ENCODE data around the gene DTNB.
A peak's percentile ranks its signal among the peaks of the same experiment; 100 is the strongest.

The DTNB gene

GRCh38 chr2:25379535-25379934 lies 293.8 kb downstream of the DTNB start:
- DNase-seq: no peak

- DNase-seq: no peak
These were observed 294.5 kb downstream of the DTNB start for GRCh38 chr2:25378731-25379490.

GRCh38 chr2:25377822-25378421 lies 295.5 kb downstream of the DTNB start:
- DNase-seq: no peak

- peak; percentile 77 for DNase-seq
These were observed 296.4 kb downstream of the DTNB start for GRCh38 chr2:25376750-25377621.

GRCh38 chr2:25375989-25376545 lies 297.3 kb downstream of the DTNB start:
- DNase-seq: no peak

- DNase-seq: no peak
These were observed 297.9 kb downstream of the DTNB start for GRCh38 chr2:25375371-25375988.

GRCh38 chr2:25374827-25375226 lies 298.6 kb downstream of the DTNB start:
- DNase-seq: no peak

GRCh38 chr2:25374411-25374810 lies 299.0 kb downstream of the DTNB start:
- DNase-seq: no peak

- DNase-seq: no peak
These were observed 300.0 kb downstream of the DTNB start for GRCh38 chr2:25373269-25373981.

- no peak for DNase-seq
These were observed 300.7 kb downstream of the DTNB start for GRCh38 chr2:25372405-25373268.

GRCh38 chr2:25371253-25372241 lies 301.8 kb downstream of the DTNB start:
- DNase-seq: no peak

- no peak for DNase-seq
These were observed 303.5 kb downstream of the DTNB start for GRCh38 chr2:25369876-25370275.

- no peak for DNase-seq
These were observed 303.9 kb downstream of the DTNB start for GRCh38 chr2:25369439-25369838.

- no peak for DNase-seq
These were observed 304.7 kb downstream of the DTNB start for GRCh38 chr2:25368660-25369059.

GRCh38 chr2:25367296-25367695 lies 306.1 kb downstream of the DTNB start:
- no peak for DNase-seq

- no peak for DNase-seq
These were observed 306.7 kb downstream of the DTNB start for GRCh38 chr2:25366629-25367028.

GRCh38 chr2:25365241-25365640 lies 308.1 kb downstream of the DTNB start:
- DNase-seq: no peak

- no peak for DNase-seq
These were observed 309.6 kb downstream of the DTNB start for GRCh38 chr2:25363733-25364132.

- DNase-seq: no peak
These were observed 310.8 kb downstream of the DTNB start for GRCh38 chr2:25362434-25363145.

Data from NCI-H1694 treated with DMSO at 0.1 percent for 48 hours (cell line).